ENCODE results near the gene KIF26A.
"Not testable (repeated sequence)": the region's sequence is repeated elsewhere in the genome, so short reads cannot be mapped to it uniquely, and the experiment has no call there.

KIF26A gene

DNA sequence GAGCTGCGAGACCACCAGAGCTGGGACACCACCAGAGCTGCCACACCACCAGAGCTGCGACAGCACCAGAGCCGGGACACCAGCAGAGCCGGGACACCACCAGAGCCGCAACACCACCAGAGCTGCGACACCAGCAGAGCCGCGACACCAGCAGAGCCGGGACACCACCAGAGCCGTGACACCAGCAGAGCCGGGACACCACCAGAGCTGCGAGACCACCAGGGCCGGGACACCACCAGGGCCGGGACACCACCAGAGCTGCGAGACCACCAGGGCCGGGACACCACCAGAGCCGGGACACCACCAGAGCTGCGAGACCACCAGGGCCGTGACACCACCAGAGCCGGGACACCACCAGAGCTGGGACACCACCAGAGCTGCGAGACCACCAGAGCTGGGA is 69.9 kb downstream of the KIF26A start:
- not testable (repeated sequence) for DNase-seq (ENCODE audit: low read depth in 2 of 2)

DNA sequence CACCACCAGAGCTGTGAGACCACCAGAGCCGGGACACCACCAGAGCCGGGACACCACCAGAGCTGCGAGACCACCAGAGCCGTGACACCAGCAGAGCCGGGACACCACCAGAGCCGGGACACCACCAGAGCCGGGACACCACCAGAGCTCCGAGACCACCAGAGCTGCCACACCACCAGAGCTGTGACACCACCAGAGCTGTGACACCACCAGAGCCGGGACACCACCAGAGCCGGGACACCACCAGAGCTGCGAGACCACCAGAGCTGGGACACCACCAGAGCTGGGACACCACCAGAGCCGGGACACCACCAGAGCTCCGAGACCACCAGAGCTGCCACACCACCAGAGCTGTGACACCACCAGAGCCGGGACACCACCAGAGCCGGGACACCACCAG is 70.7 kb downstream of the KIF26A start:
- DNase-seq (ENCODE audit: low read depth in 2 of 2): not testable (repeated sequence)

DNA sequence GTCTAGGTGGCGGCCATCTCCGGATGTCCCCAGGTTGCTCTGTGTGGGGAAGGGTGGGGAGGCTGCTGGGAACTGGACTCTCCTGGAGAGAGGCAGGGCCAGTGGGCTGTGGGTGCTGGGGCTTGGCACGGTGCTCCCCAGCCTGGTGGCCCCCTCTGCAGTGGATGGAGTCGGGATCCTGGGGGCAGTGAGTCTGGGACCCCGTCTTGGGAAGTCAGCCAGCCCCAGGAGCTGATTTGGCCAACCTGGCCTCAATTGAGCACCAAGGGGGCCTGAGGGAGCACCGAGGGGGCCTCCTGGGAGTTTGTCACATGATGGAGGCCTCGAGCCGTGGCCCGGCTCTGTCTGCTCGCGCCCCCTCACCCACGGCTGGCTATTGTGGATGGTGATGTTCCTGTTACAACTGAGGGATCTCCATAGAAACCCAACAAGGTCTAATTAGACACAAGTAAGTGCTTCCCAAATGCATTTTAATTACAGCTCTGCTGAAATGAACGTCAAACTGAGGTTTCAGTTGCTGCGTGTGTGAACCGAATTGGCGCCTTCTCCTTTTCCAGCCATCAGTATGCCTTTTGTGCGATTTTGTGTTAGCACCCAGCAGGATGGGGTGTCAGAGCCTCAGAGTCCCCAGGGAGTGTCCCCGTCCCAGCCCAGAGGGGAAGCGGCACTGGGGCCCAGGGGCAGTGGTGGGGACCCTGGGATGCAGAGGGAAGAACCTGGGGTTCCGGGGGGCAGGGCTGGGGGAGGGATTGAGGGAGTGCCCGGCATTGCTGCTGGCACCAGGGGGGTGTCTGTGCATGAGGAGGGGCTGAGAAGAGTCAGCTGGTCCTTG is 71.8 kb downstream of the KIF26A start:
- DNase-seq (ENCODE audit: low read depth in 2 of 2): no peak

DNA sequence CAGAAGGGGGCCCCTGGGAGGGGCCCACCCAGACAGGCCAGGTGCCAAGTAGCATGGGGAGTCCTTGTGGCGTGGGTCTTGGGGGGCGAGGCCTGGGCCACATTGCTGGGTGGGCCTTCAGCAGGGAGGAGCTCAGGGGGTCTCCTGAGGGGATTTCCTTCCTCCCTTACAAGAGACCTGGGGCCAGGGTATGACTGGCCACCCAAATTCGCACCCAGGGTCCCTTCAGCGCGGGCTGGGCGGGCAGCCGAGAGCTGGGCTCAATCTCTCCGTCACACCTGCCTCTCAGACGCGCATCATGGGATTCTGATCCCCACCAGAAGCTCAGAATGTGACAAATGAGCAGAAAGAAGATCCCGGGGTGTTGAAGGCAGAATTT is 72.4 kb downstream of the KIF26A start:
- no peak for DNase-seq (ENCODE audit: low read depth in 2 of 2)

DNA sequence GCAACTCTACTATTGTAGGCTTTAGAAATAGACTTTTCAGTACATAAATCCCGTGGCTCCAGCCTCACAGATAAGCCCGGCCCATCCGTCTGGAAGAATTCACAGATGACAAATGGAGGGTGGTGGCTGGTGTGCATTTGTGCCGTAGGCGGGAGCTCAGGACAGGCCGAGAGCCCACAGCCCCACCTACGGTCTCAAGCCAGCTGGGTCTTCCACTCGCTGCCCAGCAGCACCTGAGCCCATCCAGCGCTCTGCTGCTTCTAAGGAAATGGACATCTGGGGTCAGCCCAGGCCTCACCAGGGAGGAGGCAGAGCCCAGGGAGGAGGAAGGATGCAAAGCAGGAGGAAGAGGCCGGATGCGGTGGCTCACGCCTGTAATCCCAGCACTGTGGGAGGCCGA is 72.8 kb downstream of the KIF26A start:
- DNase-seq (ENCODE audit: low read depth in 2 of 2): no peak

DNA sequence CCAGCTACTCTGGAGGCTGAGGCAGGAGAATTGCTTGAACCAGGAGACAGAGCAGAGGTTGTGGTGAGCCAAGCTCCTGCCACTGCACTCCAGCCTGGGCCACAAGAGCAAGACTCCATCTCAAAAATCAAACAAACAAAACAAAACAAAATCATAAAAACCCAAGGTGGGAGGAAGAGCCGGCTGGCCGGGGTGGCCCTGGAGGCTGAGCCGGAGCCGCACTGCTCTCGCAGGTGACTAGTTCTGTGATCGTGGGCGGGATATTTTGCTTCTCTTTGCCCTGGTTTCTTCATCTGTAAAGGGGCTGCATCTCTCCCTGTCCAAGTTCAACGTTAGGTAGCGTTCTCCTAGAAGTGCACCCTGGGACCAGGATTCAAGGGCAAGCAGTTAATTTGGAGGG is 73.4 kb downstream of the KIF26A start:
- DNase-seq (ENCODE audit: low read depth in 2 of 2): no peak

DNA sequence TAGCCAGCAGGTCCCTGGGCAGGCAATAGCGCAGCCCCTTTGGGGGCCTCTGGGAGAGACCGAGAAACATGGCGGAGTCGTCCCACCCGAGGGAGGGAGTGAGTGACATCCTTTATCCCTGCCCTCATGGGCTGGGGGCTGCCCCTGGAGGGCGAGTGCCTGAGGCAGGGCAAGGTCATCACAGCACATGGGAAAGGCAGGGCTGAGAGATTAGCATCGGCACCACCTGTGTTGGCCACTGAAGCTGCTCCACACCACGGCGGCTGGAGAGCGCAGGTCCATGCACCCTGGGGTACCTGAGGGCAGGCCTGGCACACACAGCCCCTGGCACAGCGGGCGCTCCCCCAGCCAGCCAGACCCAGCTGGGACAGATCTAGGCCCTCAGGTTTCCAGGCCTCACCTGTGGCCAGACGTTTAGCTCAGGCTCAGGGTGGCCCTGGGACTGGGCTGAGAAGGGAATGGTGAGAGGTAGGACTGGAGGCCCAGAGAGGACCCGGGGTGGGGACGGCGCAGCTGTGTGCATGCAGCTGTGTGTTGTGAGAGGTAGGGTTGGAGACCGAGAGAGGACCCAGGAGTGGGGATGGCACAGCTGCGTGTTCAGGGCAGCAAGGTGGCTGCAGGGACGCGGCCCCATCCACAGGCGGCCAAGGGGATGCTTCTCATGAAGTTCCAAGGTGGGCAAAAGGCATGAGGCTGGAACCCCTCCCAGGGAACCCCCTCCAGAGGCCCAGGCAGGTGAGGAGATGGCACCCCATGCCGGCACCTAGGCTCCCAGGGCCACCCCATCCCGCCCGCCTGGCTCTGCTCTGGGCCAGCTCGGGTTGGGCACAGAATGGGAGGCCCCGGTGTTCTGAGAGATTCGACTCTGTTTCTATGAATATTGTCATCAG is 74.1 kb downstream of the KIF26A start:
- DNase-seq (ENCODE audit: low read depth in 2 of 2): no peak

DNA sequence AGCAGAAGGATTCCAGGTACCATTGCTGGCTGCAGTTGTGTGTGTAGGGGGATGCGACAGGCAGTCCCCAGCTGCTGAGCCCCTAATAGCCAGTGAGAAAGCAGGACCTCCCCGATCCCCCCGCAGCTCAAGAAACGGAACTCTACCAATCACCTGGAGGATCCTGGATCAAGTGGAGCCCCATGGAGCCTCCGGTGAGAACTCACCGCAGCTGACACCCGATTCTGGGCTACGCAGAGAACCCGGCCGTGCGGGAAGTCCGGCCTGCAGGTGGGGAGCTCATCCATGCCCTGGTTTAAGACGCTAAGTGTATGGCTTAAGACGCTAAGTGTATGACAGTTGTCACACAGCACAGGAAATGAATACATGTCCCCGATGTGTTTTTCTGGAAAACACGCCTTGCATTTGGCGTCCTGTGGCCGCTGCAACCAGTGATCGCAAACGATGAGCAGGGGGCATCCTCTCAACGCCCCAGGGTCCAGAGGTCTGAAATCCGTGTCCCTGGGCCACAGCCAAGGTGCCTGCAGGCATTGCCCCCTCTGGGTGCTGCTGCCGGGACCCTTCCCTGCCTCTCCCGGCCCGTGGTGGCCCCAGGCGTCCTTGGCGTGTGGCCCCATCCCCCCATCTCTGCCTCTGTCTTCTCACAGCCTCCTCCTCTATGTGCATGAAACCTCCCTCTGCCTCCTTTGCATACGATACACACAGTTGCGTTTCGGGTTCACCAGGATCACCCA is 75.1 kb downstream of the KIF26A start:
- no peak for DNase-seq (ENCODE audit: low read depth in 2 of 2)

DNA sequence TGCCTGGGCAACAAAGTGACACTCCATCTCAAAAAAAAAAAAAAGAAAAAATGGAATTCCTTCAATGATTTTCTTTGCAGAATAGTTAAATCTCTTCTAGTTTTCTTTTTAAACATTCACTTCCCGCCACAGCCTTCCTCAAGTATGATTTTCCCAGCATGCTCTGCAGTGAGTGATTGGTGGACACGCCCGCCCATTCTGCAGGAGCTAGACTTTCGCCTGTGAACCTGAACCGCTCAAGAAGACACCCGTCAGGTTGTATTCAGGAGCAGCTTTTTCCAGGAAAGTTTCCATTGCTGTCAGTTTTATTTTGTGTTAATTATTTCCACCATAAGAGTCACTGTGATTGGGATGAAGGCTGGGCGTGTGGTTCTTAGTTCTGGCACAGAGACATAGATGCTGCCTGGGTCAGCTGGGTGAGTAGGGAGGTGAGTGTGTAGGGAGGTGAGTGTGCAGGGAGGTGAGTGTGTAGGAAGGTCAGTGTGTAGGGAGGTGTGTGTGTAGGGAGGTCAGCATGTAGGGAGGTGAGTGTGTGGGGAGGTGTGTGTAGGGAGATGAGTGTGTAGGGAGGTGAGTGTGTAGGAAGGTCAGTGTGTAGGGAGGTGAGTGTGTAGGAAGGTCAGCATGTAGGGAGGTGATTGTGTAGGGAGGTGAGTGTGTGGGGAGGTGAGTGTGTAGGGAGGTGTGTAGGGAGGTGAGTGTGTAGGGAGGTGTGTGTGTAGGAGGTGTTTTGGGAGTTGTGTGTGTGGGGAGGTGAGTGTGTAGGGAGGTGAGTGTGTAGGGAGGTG is 76.2 kb downstream of the KIF26A start:
- DNase-seq (ENCODE audit: low read depth in 2 of 2): no peak

DNA sequence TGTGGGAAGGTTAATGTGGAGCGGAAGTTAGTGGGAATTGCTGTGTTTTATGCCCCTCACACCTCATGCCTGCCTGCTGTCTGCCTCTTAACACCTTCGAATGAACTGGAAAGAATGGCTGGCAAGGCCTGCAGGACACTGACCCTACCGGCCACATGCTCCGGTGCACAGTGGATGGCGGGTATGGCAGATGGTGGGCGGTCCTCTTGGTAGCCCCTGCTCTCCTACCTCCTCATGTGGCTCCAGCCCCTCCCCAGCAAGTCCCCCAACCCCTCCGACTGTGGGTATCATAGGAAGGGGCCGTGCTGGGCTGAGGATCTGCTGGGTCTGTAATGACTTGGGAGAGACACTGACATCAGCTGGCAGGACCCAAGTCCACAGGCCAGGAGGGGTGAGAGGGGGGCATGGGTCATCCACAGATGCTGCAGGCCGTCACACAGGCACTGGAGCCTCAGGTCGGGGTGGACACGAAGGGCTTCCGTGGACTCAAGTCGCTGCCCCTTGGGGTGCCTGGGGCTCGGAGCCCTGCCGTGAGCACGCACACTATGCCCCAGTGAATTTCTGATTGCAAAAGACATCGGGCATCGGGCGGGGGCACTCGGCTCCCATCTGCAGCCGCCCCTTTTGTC is 77.4 kb downstream of the KIF26A start:
- no peak for DNase-seq (ENCODE audit: low read depth in 2 of 2)

DNA sequence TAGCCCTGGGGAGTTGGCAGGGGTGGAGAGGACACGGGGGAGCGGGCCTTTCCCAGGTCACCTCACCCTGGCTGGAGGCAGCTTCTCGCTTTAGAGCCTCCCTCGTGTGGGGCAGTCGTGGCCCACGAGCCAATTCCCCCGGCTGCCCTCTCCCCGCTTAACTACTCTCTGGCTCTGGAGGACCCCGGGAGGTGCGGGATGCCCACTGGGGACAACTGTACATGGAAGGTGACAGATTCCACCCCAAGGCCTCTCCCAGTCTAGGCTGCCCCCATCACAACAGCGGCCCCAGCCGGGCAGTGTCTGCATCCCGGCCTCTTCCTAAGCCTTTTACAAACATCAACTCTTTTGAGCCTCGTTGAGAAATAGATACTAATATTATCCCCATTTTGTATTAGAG is 78.1 kb downstream of the KIF26A start:
- DNase-seq (ENCODE audit: low read depth in 2 of 2): no peak

DNA sequence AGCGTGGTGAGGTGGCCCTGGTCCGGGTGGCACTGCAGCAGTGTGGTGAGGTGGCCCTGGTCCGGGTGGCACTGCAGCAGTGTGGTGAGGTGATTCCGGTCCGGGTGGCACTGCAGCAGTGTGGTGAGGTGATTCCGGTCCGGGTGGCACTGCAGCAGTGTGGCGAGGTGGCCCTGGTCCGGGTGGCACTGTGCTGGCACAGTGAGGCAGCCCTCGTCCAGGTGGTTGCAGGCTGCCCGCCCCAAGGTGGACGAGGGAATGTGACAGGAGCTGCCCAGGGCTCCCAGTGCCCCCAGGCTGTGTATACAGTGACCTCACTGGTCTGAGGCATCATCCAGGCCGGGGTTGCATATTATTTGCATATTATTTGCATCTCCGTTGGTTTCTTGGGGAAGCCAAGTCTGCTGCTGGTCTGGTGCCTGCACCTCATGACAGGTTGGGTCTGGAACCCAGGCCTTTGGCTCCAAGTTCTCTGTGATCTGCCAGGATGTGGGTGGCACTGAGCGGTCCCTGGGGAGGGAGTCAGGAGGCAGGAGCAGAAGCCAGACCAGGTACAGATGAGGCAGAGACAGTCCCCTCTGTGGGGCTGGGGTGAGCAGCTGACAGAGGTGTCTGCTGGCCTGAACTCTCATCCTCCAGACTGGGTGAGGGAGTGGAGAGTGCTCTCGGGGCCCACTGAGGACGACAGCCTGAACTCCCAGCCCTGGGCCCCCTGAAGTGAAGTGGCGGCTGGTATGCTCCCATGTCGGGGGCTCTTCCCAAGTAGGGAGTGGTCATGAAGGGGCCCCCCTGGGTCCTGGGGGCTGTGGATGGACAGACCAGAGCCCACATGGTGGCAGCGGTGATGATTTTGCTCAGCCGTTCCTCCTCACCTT is 79.3 kb downstream of the KIF26A start:
- no peak for DNase-seq (ENCODE audit: low read depth in 2 of 2)

DNA sequence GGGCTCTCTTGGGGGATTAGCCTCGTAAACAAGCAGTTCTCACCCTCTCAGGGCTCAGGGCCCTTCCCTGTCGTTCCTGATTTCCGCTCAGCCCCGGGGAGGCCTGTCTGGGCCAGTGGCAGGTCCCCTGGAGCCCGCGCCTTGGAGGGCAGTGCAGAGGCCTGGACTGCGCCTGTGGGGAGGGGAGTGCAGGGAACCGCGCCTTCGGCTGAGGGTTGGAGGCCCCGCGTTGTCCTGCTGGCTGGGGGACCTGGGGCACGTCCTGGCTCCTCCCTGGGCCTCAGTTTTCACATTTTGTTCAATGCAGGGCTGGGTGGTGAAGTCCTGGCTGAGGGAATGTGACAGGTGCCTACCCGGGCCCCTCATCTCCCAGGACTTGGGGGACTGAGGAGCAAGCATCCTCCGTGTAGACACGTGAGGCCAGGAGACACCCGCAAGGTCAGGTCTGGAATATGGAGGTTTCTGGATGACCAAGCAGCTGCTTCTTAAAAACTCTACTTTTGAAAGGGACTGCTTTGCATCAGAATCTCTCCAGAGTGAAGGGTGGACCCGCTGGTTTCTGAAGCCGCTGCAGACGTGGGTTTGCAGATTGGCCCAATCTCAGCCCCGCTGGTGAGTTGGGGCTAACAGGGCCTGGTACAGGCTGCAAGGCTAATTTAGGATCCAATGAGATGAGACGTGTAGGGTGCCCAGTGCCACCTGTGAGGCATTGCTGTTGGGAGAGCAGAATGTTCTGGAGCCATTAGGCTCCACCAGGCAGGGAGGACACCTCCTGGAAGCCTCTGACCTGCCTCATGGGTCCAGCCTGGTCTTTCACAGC is 80.2 kb downstream of the KIF26A start:
- DNase-seq (ENCODE audit: low read depth in 2 of 2): no peak

DNA sequence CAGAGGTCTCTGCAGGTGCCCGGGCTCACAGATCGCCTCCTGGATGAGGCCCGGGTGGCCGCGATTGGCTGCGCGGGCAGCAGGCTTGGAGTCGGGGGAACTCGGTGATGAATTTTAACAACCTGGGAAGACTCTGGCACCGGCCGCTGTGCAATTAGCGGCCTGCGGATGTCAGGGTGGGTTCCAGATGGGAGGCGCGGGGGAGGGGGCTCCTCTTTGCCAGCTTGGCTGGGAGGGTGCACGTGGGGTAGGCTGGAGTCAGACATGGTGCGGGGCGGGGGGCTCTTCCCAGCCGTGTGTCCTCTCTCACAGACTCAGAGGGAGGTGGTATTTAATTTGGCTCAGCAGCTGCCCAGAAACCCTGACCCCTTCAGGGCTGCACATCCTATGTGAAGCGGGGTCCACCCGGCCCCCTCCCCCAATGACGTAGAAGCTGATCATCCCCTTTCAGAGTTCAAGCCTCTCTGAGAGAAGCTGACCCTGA is 81.4 kb downstream of the KIF26A start:
- no peak for DNase-seq (ENCODE audit: low read depth in 2 of 2)

DNA sequence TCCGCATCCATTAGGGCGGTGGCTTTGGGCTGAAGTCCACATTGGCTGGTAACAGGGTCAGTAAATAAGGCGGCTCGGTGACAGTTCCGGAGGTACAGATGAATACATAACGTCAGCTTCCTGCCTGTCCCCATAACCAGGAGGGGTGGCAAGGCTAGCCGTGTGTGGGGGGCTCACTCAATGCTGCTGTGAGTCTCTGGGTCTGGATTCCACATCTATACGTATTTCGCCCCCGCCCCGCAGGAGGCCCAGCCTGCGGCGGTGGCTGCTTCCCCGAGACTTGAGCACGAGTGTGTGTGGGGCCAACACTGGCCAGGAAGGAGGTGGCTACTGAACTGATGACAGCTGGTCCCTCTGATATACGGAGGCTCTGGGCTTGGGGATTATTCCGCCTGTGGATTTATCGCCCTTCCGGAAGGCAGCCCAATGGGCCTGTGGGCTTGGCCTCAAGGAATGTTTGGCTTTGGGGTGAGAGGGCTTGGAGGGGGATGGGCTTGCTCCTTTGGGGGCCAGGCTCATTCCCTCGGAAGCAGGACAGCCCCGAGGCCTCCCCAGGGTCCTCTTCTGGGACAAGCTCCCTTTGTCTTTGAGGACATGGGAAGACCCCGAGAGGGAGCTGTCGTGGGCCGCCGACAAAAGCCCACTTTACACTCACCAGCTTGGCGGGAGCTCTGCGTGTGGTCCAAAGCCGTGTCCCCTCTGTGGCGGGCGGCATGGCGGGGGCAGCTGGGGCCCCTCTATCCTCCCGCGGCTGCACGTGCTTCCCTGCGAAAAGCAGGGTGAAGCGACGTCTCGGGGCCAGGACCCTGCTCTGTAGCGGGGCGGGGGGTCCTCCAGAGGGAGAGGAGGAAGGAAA is 82.1 kb downstream of the KIF26A start:
- DNase-seq (ENCODE audit: low read depth in 2 of 2): no peak

DNA sequence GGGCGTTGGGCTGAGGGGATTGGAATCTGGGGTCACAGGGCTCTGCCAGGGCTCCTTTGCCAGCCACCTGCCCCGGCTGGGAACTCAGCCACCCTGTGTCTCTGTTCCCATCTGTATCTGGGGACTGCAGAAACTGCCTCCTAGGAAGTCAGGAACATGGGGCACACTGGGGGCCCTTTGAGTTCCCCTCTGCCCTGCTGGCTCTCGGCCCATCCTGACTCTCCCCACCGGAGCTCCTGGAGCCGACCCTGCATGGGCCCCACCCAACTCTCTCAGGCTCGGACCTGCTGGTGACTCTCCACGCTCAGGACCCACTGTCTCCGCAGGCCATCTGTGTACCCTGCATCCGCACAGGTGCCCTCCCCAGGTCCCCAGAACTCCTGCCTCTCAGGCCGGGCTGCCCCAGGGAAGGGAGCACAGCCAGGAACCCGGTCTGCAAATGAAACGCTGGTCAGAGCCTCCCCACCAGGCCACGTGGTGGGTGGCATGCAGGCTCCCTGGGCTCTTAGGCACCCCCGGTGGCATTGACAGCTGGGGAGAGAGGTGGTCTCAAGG is 82.8 kb downstream of the KIF26A start:
- DNase-seq (ENCODE audit: low read depth in 2 of 2): no peak

DNA sequence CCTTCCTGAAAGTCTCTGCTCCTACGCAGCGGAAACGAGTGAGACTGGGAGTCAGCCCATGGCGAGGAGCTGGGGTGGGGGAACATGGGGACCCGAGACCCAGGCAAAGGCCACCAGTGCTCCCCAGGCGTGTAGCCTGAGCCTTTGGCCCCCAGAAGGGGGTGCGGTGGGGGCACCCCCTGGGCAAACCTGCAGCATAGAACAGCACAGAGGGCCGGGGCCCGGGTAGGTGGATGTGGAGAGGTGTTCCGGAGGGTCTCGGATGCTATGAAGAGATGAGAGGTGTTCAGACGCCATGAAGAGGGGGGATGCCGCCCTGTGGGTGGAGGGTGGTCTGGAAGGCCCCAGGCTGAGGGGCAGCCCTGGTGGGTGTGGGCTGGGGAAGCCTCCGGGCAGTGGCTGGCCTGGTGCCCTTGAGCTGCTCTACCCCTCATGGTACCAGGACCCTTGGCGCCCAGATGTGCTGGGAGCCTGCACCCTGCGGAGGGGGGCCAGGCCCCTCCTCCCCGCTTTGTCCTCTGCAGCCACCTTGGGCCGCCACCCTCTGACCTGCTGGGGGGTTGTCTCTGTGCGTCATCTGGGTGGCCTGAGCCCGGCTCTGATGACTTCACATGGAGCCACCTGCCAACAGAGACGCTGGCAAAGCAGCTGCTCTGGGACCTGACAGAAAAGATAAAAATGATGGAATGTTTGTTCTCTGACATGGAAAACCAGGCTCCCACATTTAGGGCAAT is 83.4 kb downstream of the KIF26A start:
- DNase-seq (ENCODE audit: low read depth in 2 of 2): no peak
